ENCODE data around the gene GIGYF1. TPM values are rescaled to one million over a fixed set of nuclear protein-coding genes. Genes with fewer than 3 reads are reported as not detected.

Gene GIGYF1, protein sequence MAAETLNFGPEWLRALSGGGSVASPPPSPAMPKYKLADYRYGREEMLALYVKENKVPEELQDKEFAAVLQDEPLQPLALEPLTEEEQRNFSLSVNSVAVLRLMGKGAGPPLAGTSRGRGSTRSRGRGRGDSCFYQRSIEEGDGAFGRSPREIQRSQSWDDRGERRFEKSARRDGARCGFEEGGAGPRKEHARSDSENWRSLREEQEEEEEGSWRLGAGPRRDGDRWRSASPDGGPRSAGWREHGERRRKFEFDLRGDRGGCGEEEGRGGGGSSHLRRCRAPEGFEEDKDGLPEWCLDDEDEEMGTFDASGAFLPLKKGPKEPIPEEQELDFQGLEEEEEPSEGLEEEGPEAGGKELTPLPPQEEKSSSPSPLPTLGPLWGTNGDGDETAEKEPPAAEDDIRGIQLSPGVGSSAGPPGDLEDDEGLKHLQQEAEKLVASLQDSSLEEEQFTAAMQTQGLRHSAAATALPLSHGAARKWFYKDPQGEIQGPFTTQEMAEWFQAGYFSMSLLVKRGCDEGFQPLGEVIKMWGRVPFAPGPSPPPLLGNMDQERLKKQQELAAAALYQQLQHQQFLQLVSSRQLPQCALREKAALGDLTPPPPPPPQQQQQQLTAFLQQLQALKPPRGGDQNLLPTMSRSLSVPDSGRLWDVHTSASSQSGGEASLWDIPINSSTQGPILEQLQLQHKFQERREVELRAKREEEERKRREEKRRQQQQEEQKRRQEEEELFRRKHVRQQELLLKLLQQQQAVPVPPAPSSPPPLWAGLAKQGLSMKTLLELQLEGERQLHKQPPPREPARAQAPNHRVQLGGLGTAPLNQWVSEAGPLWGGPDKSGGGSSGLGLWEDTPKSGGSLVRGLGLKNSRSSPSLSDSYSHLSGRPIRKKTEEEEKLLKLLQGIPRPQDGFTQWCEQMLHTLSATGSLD (N-terminal part only)
- 31.9 and 53.2 TPM in 2 replicates for total RNA-seq
- polyA plus RNA-seq: 14.0 and 20.1 TPM in 2 replicates

- Histone ChIP-seq H3K36me3 (no peaks in the 10 kb centered on the region), H3K9me3 (ENCODE audit: low read depth) (no peaks in the 10 kb centered on the region), H3K4me1 (ENCODE audit: low read depth) (peaks cover 16% of the 10 kb centered on the region), H3K4me3 (peak within 1 kb of the TSS; percentile 95), H3K27ac (peak within 1 kb of the TSS; percentile 93), H3K27me3 (no peaks in the 10 kb centered on the region)
- peak; percentile 72 to 86 for DNase-seq (ENCODE audit: low read depth in 1 of 2, low spot score in 1 of 2)
- TF ChIP-seq, protein P1, sequence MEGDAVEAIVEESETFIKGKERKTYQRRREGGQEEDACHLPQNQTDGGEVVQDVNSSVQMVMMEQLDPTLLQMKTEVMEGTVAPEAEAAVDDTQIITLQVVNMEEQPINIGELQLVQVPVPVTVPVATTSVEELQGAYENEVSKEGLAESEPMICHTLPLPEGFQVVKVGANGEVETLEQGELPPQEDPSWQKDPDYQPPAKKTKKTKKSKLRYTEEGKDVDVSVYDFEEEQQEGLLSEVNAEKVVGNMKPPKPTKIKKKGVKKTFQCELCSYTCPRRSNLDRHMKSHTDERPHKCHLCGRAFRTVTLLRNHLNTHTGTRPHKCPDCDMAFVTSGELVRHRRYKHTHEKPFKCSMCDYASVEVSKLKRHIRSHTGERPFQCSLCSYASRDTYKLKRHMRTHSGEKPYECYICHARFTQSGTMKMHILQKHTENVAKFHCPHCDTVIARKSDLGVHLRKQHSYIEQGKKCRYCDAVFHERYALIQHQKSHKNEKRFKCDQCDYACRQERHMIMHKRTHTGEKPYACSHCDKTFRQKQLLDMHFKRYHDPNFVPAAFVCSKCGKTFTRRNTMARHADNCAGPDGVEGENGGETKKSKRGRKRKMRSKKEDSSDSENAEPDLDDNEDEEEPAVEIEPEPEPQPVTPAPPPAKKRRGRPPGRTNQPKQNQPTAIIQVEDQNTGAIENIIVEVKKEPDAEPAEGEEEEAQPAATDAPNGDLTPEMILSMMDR (IDR thresholded peaks at IDR 0.05; ENCODE audit: low read depth, low read length): no peak
Observed at GRCh38 chr7:100694098-100694745, at the start of gene GIGYF1. TSS of gene GIGYF1 (minus strand) at chr7:100694250. CDS start at chr7:100688238, 6,012 bp downstream.

DNA sequence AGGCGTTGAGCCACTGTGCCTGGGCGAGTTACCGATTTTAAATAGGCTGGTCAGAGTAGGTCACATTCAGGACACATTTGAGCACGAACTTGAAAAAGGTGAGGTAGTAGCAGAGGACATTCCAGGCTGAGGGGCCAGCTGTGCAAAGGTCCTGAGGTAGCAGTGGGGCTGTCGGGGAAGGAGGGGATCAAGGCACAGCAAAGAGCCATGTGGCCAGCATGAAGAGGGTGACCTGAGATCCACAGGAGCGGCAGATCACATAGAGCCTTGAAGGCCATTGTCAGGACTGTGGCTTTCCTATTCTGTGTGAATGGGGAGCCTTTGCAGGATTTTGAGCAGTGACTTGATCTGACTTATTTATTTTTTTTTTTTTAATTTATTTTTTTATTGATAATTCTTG, 45.9 kb upstream of the GIGYF1 start:
- no peak for DNase-seq (ENCODE audit: low read depth in 1 of 2, low spot score in 1 of 2)
- H3K4me3 ChIP-seq: no peak overlapping the region
- no peak overlapping the region for H3K27ac ChIP-seq
- H3K27me3 ChIP-seq: no peaks in the 10 kb centered on the region
- H3K4me1 ChIP-seq (ENCODE audit: low read depth): no peaks in the 10 kb centered on the region
- TF ChIP-seq, protein P1 (IDR thresholded peaks at IDR 0.05; ENCODE audit: low read depth, low read length): no peak
- no peaks in the 10 kb centered on the region for H3K9me3 ChIP-seq (ENCODE audit: low read depth)
- no peaks in the 10 kb centered on the region for H3K36me3 ChIP-seq

GRCh38 chr7:100736671-100737070, 42.6 kb upstream of the GIGYF1 start:
- Histone ChIP-seq H3K36me3 (no peaks in the 10 kb centered on the region), H3K27me3 (no peaks in the 10 kb centered on the region), H3K9me3 (ENCODE audit: low read depth) (no peaks in the 10 kb centered on the region), H3K4me1 (ENCODE audit: low read depth) (no peaks in the 10 kb centered on the region), H3K4me3 (no peak overlapping the region), H3K27ac (no peak overlapping the region)
- TF ChIP-seq, protein P1 (IDR thresholded peaks at IDR 0.05; ENCODE audit: low read depth, low read length): no peak
- no peak for DNase-seq (ENCODE audit: low read depth in 1 of 2, low spot score in 1 of 2)

DNA sequence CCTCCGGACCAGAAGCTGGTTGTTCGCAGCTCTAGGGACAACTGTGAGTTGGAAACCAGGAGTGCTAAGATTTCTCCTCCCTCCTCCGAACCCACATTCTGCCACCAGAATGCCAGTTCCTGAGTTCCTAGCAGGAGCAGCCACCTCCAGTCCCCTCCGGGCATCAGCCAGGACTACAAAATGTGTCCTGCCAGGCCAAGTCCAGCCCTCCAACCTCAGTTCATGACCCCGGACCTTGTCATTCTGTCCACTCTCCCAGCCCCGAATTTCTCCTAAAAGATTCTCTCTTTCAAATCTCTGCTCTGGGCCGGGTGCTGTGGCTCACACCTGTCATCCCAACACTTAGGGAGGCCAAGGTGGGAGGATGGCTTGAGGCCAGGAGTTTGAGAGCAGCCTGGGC, 41.7 kb upstream of the GIGYF1 start:
- TF ChIP-seq, protein P1 (IDR thresholded peaks at IDR 0.05; ENCODE audit: low read depth, low read length): no peak
- Histone ChIP-seq H3K27me3 (no peaks in the 10 kb centered on the region), H3K4me1 (ENCODE audit: low read depth) (no peaks in the 10 kb centered on the region), H3K27ac (no peak overlapping the region), H3K36me3 (no peaks in the 10 kb centered on the region), H3K9me3 (ENCODE audit: low read depth) (no peaks in the 10 kb centered on the region), H3K4me3 (no peak overlapping the region)
- no peak for DNase-seq (ENCODE audit: low read depth in 1 of 2, low spot score in 1 of 2)

- no peaks in the 10 kb centered on the region for H3K36me3 ChIP-seq
- H3K4me3 ChIP-seq: no peak overlapping the region
- TF ChIP-seq, protein P1 (IDR thresholded peaks at IDR 0.05; ENCODE audit: low read depth, low read length): no peak
- peaks cover 7% of the 10 kb centered on the region for H3K27me3 ChIP-seq
- no peaks in the 10 kb centered on the region for H3K4me1 ChIP-seq (ENCODE audit: low read depth)
- DNase-seq (ENCODE audit: low read depth in 1 of 2, low spot score in 1 of 2): no peak
- no peak overlapping the region for H3K27ac ChIP-seq
- H3K9me3 ChIP-seq (ENCODE audit: low read depth): no peaks in the 10 kb centered on the region
Observed at GRCh38 chr7:100731937-100732636, 38.0 kb upstream of the GIGYF1 start.
